ENCODE measurements around the gene DNAJC22. TPM values are rescaled to one million over a fixed set of nuclear protein-coding genes. Genes with fewer than 3 reads are reported as not detected.

The DNAJC22 gene
- total and polyA plus RNA-seq, 2 of the 13 experiments (the other 11 are each of a cell fraction or from before 2014, with no cell fraction given) = 25.2 to 31.7 TPM

DNA sequence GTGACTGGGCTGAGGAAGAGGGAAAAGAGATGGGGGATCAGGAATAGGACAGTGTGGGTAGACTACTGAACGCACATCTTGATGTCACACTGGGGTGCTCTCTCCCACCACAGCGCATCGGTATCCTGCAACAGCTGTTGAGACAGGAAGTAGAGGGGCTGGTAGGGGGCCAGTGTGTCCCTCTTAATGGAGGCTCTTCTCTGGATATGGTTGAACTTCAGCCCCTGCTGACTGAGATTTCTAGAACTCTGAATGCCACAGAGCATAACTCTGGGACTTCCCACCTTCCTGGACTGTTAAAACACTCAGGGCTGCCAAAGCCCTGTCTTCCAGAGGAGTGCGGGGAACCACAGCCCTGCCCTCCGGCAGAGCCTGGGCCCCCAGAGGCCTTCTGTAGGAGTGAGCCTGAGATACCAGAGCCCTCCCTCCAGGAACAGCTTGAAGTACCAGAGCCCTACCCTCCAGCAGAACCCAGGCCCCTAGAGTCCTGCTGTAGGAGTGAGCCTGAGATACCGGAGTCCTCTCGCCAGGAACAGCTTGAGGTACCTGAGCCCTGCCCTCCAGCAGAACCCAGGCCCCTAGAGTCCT is 16.6 kb upstream of the DNAJC22 start:
- no peak overlapping the region for H2AFZ ChIP-seq (ENCODE audit: low read length)
- H3K4me1 ChIP-seq (ENCODE audit: insufficient read depth, low read length) = peaks cover 18% of the 10 kb centered on the region
- ChIA-PET CTCF (ENCODE audit: low intra/inter-chr PET ratio, low total read pairs) (no interaction called here), POLR2A (no interaction called here)
- no peak overlapping the region for H3K4me2 ChIP-seq (ENCODE audit: low read depth, low read length)
- DNase-seq (ENCODE audit: low spot score) (no peak), ATAC-seq (no peak), FAIRE-seq (no peak)
- H3K4me3 ChIP-seq (replicated peaks in 1 of 3; ENCODE audit: insufficient read depth in 1 of 3, low read depth in 2 of 3, low read length in 3 of 3) = no peak overlapping the region
- H3K27ac ChIP-seq (ENCODE audit: extremely low read length, insufficient read depth, low read length) = no peak overlapping the region
- peaks cover 16 to 43% of the 10 kb centered on the region in 2 experiments for H3K36me3 ChIP-seq (replicated peaks in 1 of 2; ENCODE audit: control insufficient read depth in 1 of 2, insufficient read depth in 2 of 2, low read length in 2 of 2)
- no TSS peak for BruUV-seq (replicated peaks)
- H3K9ac ChIP-seq (ENCODE audit: insufficient read depth, low read depth, low read length) = no peak overlapping the region
- H3K9me3 ChIP-seq (ENCODE audit: low read length) = no peaks in the 10 kb centered on the region
- no peaks in the 10 kb centered on the region for H4K20me1 ChIP-seq (ENCODE audit: insufficient read depth, low read length)
- 100% methylated on average over 3 of the region's 7 CpGs for WGBS (ENCODE audit: low lambda C conversion rate)
- no peaks in the 10 kb centered on the region for H3K79me2 ChIP-seq (ENCODE audit: insufficient read depth, low read length)
- intact Hi-C loops (cut with micrococcal nuclease; ENCODE audit: unreplicated experiment) (no loop called here), in situ Hi-C loops (cut with HindIII; ENCODE audit: extremely low pct_ligation_motif_present, low pct_unique_long_range_greater_than_20kb) (no loop called here)
- H3K27me3 ChIP-seq (ENCODE audit: control insufficient read depth in 1 of 2, insufficient read depth in 2 of 2, low read length in 2 of 2) = peaks cover 0 to under 1% of the 10 kb centered on the region in 2 experiments; a peak in 2 of 5 replicates
- no peak for TF ChIP-seq MEIS2 (CRISPR knock-in tag; IDR thresholded peaks at IDR 0.05)
- TF ChIP-seq ARNT (IDR thresholded peaks at IDR 0.05) = no peak
- TF ChIP-seq CREB1 (IDR thresholded peaks at IDR 0.05) = no peak
- no peak for TF ChIP-seq CREB1 (CRISPR knock-in tag; IDR thresholded peaks at IDR 0.05)
- no peak for TF ChIP-seq ZNF883 (CRISPR knock-in tag; IDR thresholded peaks at IDR 0.05; ENCODE audit: not compliant biosample characterization)
- no peak for TF ChIP-seq RAD21 (CRISPR knock-in tag; IDR thresholded peaks at IDR 0.05)
- no peak for TF ChIP-seq RCOR2 (CRISPR knock-in tag; IDR thresholded peaks at IDR 0.05)
- no peak for TF ChIP-seq XRCC5 (optimal IDR thresholded peaks at IDR 0.05; ENCODE audit: low read length)
- no peak for TF ChIP-seq TOPORS (CRISPR knock-in tag; IDR thresholded peaks at IDR 0.05)
- no peak for TF ChIP-seq RFX3 (CRISPR knock-in tag; IDR thresholded peaks at IDR 0.05)
- no peak for TF ChIP-seq NFE2 (CRISPR knock-in tag; IDR thresholded peaks at IDR 0.05)
